ENCODE results near the gene TRPM1.

Gene TRPM1

DNA sequence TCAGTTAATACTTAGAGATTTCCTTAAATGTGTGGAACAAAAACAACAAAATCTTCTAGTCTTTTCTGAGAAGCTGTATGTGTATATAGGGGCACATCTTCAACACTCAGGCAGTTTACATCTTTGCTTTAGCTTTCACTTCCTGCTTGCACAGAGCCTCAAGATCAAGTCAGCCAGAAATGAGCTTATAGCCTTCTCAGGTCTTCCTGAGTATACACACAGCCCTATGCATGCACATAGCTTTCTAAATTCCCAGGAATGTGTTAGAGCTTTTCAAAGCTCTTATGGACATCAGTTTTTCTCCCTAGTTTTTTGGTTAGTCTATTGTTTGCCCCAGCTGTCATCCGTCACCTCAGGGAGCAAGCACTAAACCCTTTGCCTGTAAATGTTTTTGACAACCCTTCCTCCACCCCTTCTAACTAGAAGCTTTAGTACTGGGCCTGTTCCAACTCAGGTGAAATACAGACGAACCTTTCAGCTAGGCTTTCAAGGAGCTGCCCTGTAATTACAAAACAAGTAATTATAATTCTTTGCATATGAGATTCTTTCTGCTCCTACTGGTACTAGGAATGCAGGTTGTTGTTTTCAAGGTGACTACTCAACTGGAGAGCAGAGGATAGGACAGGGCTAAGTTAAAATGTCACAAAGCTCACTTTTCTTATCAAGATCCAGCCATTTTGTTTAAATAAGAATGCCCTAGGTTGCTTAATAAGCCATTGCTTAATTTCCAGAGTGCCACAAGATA lies 87.5 kb downstream of the TRPM1 start:
- DNase-seq: no peak

DNA sequence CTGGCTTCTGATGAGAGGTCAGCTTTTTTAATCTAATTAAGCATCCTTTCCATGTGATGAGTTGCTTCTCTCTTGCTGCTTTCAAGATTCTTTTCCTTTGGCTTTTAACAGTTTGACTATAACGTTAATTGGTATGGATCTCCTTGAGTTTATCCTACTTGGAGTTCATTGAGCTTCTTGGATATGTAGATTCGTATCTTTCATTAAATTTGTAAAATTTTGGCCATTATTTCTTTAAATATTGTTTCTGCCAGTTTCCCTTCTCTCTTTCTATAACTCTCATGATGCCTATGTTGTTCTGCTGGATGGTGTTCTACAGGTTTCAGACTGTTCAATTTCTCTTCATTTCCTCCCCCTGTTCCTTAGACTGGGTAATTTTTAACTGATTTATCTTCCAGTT lies 89.1 kb downstream of the TRPM1 start:
- no peak for DNase-seq

DNA sequence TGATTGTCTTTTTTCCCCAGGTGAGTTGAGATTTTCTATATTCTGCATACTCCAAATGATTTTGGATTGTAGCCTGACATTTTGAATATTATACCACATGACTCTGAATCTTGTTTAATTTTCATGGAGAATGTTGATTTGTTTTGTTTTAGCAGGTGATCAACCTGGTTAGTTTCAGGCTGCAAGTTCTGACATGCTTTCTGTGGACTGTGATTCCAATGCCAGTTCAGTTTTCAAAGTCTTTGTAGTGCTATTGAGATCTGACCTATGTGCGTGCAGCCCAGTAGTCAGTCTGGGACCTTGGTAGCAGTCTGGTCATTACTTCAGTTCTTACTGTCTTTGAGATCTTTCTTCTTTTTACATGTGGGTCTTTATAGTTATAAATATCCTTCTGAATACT lies 91.5 kb downstream of the TRPM1 start:
- DNase-seq: no peak

DNA sequence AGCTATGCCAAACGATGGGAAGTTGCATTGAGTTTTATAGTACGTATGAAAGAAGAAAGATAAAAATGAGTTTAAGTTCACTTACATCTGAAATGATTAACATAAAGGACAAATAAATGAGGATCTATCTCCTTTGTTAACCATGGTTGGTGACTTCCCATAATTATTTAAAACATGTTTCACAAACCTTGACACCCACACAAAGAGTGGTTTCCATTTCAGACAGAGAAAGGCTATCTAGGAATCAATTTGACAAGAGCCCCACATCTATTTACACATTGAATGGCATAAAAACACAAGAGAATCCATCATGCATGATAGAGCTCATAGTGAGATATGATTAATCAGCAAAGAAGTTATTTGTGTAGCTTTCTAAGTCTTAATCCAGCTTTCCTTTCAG lies 95.9 kb downstream of the TRPM1 start:
- DNase-seq: no peak

DNA sequence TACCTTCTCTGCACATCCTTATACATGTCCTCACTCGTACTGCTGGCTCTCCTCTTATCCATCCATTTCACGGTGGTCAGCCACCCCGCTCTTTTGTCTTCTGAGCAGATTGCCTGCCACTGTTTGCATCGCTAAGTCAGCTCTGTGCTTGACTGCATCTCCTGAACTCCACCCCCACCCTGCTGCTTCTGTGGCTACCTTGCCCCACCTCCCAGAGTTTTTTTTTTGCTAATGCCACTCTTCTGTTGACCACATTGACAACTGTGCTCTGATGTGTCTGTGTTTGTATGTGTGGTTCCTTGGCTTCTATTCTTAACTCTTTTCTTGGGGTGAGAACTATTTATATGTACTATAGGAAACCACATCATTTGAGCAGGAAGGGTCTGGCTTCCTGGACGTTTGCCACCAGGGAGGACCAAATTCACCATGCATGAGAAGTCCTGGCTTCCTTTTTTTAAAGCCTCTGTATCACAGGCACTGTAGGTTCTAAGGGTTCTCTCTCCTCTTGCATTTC lies 97.2 kb downstream of the TRPM1 start:
- DNase-seq: no peak

DNA sequence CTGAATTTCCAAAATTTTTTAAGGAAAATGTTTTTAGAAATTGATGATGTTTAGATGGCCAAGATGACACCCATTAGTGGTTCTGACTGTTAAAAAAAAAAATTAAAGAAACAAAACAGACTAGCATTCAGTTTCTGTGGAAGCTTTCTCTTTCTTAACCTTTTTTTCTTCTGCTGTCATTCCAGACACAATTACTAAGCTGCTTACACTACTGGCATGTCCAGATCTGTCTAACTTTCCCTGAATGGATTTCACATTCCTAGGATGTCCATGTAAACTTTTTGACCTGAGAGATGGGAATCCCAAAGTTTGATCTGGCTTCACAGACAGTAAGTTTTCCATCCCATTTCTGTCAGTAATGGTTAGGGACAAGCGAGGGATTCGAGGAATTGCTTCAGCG lies 99.8 kb downstream of the TRPM1 start:
- DNase-seq: no peak

DNA sequence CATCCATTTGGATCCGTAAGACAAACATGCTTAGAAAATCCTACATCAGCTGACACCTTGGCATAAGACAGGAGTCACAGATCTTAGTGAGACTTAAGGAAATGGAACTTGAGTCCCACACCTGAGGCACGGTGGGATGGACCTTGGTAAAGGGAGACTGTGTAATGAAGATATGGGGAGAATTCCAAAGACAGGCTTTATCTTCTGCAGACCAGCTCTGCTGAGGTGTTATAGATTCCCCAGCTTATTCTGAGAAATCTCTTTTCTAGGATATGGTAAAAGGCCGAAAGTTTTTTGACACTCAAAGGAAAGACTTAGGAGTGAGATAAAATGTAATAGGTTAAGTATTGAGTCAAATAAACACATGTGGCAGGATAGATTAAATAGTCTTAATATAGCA lies 101.8 kb downstream of the TRPM1 start:
- no peak for DNase-seq

DNA sequence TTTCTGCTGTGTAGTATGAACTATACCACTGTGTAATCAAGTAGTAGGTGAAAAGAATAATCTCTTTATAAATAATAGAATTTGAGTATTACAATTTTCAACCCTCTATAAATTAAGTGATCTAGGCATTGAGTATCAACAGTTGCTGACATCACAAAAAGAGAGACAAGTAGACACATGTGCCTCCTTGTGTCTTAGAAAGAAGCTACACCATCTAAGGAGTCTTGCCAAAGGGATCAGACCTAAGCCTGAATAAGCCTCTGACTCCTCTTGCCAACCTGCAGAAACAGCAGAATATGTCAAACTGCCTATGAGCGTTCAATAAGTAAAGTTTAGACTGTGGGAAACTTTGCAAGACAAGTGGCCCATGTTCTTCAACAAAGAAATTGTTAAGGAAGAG lies 104.3 kb downstream of the TRPM1 start:
- DNase-seq: no peak

DNA sequence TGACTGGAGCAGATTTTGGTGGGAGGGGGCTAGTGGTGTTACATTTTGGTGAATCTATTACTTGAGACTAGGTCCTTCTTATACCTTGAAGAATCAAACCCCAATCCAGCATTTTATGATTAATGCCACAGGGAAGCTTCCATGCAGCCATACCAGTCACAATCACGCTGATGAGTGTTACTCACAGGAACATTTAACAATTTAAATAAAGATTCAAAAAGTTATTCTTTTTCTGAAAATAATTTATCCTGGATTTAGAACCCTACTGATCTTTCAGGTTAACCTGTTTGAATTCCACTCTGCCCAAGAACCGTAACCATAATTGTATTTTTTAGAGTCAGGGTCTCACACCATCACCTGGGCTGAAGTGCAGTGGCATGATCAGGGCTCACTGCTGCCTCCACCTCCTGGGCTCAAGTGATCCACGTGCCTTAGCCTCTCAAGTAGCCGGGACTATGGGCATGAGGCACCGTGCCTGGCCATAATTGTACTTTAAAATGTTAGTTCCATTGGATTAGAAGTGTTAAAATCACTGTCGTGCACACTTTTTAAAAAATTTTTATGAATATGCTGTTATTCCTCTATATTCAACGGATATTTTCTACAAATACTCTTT lies 109.2 kb downstream of the TRPM1 start:
- no peak for DNase-seq

DNA sequence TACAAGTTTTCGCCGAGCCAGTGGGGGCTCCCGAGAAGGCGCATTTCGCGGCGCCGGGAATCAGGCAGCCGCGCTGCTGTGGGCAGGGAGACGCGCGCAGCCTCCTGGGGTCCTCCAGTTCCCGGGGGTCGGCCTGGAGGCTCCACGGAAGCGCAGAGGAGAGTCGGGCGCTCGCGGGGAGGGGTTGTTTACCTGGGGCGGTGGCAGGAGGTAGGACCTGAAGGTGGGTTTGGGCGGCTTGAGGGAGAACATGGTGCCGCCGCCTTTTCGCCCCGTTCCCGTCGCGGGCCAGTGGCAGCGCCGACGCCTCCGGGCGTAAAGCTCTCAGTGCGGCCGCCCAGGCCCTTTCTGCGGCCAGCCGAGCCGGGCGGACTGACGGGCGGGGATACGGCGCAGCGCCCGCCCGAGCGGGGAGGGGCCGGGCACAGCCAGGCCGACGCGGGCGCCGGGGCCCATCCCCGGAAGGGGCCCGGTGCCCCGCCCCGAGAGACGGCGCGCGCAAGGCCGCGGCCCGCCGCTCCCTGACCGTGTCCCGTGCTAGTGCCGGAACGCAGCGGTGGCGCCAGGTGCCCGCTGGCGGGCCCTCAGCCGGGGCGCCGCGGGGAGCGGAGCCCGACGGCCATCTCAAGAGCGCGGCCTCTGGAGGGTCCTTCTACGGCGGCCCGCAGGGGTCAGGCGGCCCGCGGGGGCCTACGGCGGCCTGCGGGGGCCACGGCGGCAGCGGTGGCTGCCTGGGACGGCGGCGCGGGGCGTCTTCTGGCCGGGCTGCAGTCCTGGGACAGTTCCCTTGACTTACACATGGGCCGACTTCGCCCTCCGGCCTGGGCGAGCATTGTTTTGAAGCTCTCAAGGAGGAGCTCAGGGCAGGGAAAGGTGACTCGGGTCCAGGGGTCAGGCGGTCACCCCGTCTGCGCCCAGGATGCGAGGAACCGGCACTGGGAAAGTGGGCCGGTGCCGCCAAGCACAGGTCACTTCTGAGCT lies 110.0 kb downstream of the TRPM1 start, which contains the start of gene MTMR10:
MTMR10 (minus strand) TSS at position 374 of the 981 bp plus-strand sequence; CDS start at position 252, 122 bp downstream.
- peak; percentile 23 for DNase-seq

DNA sequence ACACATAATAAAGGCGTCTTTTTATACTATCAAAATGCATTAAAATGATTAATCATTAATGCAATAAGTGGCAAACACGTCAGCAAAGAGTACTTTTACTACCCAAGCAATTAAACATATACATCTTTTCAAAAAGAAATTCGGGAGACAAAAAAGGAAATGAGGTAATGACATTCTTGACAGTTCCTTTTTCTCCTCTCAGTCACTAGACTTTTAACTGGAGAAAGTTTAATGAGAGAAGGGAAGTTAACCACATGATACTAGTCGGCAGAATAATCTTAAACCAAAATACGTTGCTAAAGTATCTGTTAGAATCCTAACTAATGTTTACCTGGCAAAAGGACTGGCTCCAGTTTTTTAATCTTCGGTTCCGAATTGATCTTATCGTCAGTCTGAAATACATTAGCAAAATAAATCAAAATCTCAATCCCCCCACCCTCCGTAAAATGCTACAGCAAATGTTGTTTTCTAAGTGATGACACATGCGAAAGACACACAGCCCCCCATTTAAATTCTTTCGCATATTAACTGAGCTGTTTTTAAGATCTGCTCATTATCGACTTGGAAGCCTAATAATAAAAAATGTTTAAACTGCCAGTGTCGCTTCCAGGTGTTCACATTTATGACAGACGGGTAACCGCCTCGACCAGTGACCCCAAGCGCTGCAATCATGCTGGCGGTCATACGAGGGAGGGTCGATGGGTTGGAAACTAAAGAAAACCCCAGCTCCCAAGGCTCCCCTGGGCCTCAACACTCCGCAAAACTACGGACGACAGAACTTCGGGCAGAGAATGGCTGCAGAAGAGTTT lies 110.9 kb downstream of the TRPM1 start:
- no peak for DNase-seq

DNA sequence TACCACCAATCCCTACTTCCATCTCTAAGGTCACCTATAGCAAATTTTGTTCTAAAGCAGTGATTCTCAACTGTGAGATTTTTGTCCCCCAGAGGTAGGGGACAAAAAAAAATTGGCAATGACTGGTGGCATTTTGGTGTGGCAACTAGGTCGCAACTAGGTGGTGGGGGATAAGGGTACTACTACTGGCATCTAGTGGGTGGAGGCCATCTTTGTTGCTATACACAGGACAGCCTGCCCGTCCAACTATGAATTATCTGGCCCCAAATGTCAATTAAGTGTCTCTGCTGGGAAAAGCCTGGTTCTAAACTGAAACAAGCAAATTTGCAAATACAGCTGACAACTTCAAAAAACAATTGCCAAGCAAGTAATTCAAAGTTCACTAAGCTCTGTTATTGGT lies 111.5 kb downstream of the TRPM1 start:
- no peak for DNase-seq

DNA sequence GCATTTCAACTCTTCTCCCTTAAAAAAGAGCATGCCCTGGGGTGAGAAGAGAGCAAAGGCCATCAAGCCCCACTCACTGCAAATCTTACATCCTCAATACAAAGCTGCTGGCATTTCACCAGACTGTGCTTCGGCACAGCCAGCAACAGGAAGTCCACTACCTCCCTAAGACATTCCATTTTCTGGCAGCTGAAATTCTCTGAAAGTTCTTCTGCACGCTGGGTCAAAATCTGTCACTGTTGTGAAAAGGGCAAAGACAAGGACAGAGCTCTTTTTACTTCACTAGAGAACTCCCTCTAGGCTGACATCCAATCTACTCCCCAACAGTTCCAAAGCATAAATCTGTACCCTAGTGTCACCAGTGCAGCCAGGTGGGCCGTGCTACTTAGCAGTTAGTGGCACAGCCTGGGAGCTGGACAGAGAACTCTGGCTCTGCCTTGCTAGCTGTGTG lies 116.4 kb downstream of the TRPM1 start:
- no peak for DNase-seq

DNA sequence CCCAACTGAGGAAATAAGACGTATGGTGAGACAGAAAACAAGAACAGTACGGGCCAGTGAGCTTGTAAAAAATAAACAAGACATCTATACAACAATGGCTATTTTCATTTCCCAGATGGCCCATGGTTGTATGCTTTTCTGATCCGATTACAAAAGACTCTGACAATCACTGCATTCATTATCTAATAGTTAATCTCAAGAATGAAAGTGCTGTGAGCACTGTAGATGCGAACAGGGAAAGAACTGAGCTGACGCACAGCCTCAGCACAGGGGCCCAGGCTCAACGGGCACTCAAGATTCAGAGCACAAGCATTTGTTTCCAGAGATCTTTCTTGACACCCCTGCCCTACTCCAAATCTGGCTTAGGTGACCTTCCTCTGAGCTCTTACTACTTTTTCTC lies 117.0 kb downstream of the TRPM1 start:
- DNase-seq: no peak

DNA sequence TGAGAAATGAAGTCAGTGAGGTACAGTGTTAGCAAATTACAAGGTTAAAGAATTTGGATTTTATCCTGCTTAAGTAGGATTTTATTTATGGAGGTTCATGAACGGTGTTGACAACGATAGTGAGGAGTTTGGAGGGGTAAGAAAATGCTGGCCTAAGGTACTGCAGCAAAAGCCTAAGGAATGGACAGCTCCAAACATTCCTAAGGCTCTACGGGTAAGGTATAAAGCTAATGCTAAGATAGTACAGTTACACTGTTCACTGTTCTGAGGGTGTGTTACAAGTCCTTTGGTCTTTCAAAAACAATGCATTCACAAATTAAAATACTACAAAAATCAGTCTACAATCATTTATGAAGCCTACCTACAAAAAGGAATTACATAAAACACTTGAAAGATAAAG lies 117.4 kb downstream of the TRPM1 start:
- no peak for DNase-seq

DNA sequence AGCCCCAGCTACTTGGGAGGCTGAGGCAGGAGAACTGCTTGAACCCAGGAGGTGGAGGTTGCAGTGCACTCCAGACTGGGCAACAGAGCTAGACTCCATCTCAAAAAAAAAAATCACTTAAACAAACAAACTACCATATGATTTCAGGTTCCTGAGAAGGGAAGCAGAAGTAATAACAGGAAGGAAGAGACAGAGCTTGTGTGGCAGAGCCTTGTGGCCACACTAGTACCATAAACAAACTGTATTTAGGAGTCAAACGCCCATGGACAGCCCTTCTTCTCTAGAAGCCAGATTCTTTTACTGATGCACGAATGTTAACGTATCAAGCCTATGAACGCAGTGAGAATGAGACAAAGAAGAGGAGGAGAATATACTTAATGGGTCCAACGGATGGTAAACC lies 122.1 kb downstream of the TRPM1 start:
- DNase-seq: no peak

DNA sequence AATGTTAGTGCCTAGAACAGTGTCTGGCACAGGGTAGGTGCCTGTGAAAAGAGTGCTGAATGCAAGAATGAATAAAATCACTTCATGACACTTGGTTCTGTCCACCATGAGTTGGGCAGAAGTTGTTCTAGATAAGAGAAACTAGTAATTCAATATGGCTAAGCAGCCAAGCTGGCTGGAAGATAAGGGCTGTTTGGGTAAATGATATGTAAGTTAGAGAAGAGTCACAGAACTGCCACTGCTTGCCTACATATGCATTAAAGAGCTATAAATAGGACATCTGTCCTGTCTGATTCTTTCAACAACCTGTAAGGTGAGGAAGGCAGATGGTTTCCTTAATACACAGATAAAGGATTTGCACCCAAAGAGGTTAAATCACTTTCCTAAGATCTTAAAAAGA lies 123.2 kb downstream of the TRPM1 start:
- no peak for DNase-seq

DNA sequence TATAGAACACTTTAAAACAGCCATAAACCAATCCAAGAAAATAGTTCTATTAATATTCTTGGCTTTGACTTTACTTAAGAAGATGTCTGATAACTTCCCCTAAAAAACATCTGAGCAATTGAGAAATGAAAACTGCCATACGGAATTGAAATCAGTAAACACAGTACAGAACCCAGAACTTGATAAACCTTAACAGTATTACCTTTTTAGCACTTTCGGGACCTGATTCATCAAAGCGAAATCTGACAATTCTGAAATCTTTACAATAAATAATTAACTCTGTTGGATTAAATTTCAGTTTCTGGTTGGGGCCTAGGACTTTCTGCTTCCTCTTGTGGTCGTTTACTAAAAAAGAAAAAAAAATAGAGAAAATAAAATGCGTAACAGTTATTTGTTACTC lies 127.4 kb downstream of the TRPM1 start:
- DNase-seq: no peak

DNA sequence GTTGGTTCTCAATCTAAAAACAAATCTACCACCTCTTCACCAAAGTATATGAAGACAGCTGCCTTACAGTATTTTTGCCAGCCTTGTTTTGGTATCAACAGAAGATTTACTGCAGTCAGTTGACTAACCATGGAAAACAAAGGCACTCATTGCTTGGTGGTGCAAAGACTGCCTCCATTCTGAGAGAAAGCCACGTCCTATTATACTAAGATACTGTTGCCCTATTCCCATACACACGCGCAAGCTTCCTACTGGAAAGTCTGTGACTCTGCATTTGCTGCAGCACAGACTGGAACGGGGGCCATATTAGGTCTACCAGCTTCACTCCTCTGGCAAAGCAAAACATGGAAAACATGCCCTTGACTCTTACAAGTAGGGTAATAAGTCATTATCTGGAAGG lies 128.1 kb downstream of the TRPM1 start:
- no peak for DNase-seq

DNA sequence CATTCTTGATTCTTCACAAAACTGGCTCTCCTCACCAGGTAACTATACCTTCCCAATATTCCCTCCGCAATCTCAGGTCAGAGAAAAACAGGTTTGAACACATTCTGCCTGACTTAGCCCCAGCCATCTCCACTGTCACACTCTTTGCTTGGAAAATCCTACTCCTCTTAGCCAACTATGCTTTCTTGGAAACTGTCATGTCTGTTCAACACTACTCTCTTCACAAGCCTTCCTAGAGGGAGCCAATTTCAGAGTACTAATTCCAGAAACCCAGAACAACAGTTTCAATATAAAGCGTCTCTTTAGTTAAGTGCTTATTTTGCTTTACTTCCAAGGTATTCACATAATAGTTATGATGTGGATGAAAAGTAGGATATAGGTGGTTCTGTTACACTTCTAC lies 131.8 kb downstream of the TRPM1 start:
- DNase-seq: no peak

DNA sequence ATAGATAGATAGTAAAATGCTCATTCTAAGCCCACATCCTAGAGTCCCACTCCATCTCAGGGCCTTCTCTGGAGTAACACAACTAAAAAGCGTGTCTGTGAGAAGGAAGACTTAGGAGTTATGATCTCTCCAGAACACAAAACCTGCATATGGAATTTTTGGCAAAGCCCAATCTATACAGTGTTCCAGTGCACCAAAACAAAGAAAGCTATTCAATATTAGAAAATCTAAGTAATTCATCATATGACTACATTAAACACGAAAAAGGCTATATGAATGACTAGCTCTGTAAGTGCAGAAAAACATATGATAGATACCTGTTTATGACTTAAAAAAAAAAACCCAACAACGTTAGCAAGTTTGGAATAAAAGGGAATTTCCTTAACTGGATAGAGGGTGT lies 137.8 kb downstream of the TRPM1 start:
- DNase-seq: no peak

DNA sequence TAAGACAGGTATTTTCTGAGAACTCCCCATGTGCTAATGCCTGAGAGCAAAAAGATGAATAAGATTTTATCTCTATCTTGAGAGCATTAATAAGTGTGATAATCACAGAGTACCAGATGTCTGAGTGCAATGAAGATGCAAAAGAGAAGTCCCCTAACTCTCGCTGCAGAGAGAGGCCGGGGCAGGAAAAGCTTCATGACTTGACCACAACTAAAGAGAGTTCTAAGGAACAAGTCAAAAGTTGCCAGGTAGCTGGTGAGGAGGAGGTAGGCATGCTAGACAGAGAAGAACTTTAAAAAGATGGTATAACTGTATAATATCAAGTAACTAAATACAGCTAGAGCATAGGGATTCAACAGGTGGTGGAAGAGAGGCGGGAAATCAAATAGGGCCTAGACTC lies 138.9 kb downstream of the TRPM1 start:
- no peak for DNase-seq

All from NCI-H446 treated with DMSO at 0.1 percent for 48 hours (cell line).